K562 (cell line): Measurements from ENCODE around the gene IL31.

Experiments
- CTCF ChIP-seq, 3 experiments: IDR thresholded peaks in 2 of 3; conservative IDR thresholded peaks in 1 of 3; 2 replicates each; pipeline ENCODE4 v1.5.1; 2011 to 2012; ENCODE audit warnings: low read length in 3 of 3, mild to moderate bottlenecking in 3 of 3, control low read depth in 2 of 3, improper control_type of control experiment in 1 of 3, inconsistent platforms in 1 of 3, low read depth in 1 of 3, mixed read lengths in 1 of 3, moderate library complexity in 1 of 3; ENCODE audit not compliant: insufficient read depth in 2 of 3
- FOXM1 ChIP-seq, 2 experiments: fragments of 450-650 bp in 1 of 2; sonication (generic) in 1 of 2; formaldehyde crosslinking in 1 of 2; IDR thresholded peaks; 2 replicates each; pipeline versions ENCODE4 v1.6.1 to v1.9.0; 2017 to 2022; ENCODE audit warnings: low read depth in 2 of 2, mild to moderate bottlenecking in 2 of 2, missing genetic modification reagents in 1 of 2, moderate library complexity in 1 of 2
- GABPB2 ChIP-seq: fragments of 250-450 bp; sonication (Bioruptor Pico); conservative IDR thresholded peaks from 2 replicates; pipeline ENCODE4 v1.5.1; 2021; ENCODE audit warnings: mild to moderate bottlenecking
- GTF2F1 ChIP-seq: IDR thresholded peaks from 2 replicates; pipeline ENCODE4 v1.6.1; 2011; ENCODE audit warnings: low read depth, low read length, improper control_type of control experiment
- PHF20 ChIP-seq: fragments of 450-650 bp; IDR thresholded peaks from 2 replicates; pipeline ENCODE4 v1.6.1; 2018; ENCODE audit not compliant: partially characterized antibody
- RAD21 ChIP-seq, 2 experiments: fragments of 250-450 bp in 1 of 2; fragments of 450-650 bp in 1 of 2; sonication (Bioruptor Pico) in 1 of 2; formaldehyde crosslinking in 1 of 2; IDR thresholded peaks in 1 of 2; conservative IDR thresholded peaks in 1 of 2; 2 replicates each; pipeline versions ENCODE4 v1.4.0 to v1.8.0; 2020 to 2022; ENCODE audit warnings: mild to moderate bottlenecking in 2 of 2, moderate library complexity in 1 of 2
- RNF2 ChIP-seq: sonication (generic); IDR thresholded peaks from 2 replicates; pipeline ENCODE4 v1.6.1; 2016
- TCF7L2 ChIP-seq: fragments of 150-350 bp; IDR thresholded peaks from 2 replicates; pipeline ENCODE4 v1.6.1; 2016; ENCODE audit warnings: low read depth, mild to moderate bottlenecking, low read length, moderate library complexity
- ZNF324 ChIP-seq: fragments of 250-450 bp; sonication (Bioruptor Pico); IDR thresholded peaks from 2 replicates; pipeline ENCODE4 v1.4.0; 2020; ENCODE audit warnings: mild to moderate bottlenecking

GRCh38 chr12:122155705-122156104 is 18.3 kb downstream of the IL31 start:
- TF ChIP-seq RNF2 (peak; percentile 62; the same call in 1 of the 2 replicates), TCF7L2 (no peak), GABPB2 (CRISPR knock-in tag) (no peak), PHF20 (no peak), ZNF324 (CRISPR knock-in tag) (no peak), RAD21 (CRISPR knock-in tag; conservative IDR thresholded peaks at IDR 0.05 in 1 of 2, IDR thresholded peaks at IDR 0.05 in 1 of 2) (no peak), GTF2F1 (no peak), FOXM1 (IDR thresholded peaks at IDR 0.05; ENCODE audit: low read depth) (peak; percentile 45; the same call in 1 of the 2 replicates), FOXM1 (CRISPR knock-in tag; IDR thresholded peaks at IDR 0.05; ENCODE audit: low read depth) (no peak), CTCF (IDR thresholded peaks at IDR 0.05 in 2 of 3, conservative IDR thresholded peaks at IDR 0.05 in 1 of 3; ENCODE audit: insufficient read depth in 2 of 3, low read depth in 1 of 3, low read length in 3 of 3) (no peak)
